Right atrium auricular region (tissue), 2 donors: ENCODE results near the gene TDP1. TPM values are rescaled to one million over a fixed set of nuclear protein-coding genes. Genes with fewer than 3 reads are reported as not detected.

Experiments used
- DNase-seq: peaks from one replicate; pipeline ENCODE4 v3.0.0-alpha.2; 2019; ENCODE audit warnings: low spot score
- H3K27ac ChIP-seq, 2 donors: fragments of 200-600 bp; sonication (generic); 1 replicate in 1 of 2; 2 replicates in 1 of 2; pipeline ENCODE4 v1.5.1; 2016 to 2019
- H3K27me3 ChIP-seq, 2 donors: fragments of 200-600 bp; sonication (generic); one replicate each; pipeline versions ENCODE4 v1.5.1 to v1.6.0; 2017 to 2019
- H3K36me3 ChIP-seq: fragments of 200-600 bp; sonication (generic); one replicate; pipeline ENCODE4 v1.5.1; 2016
- H3K4me1 ChIP-seq, 2 donors: fragments of 200-600 bp; sonication (generic); one replicate each; pipeline versions ENCODE4 v1.5.1 to v1.6.0; 2017 to 2019
- H3K4me3 ChIP-seq, 2 donors: fragments of 200-600 bp; sonication (generic); 1 replicate in 1 of 2; 2 replicates in 1 of 2; pipeline ENCODE4 v1.5.1; 2017 to 2019; ENCODE audit warnings: mild to moderate bottlenecking in 1 of 2, moderate library complexity in 1 of 2
- H3K9me3 ChIP-seq, 2 donors: fragments of 200-600 bp; sonication (generic); one replicate each; pipeline ENCODE4 v1.5.1; 2019
- CTCF ChIP-seq, 2 donors: fragments of 200-600 bp; sonication (generic); IDR thresholded peaks; one replicate each; pipeline ENCODE4 v1.5.1; 2019; ENCODE audit warnings: antibody characterized with exemption in 2 of 2
- total RNA-seq, 2 donors: library from RNA; depleted of rRNA; stranded (reverse); fragments of >200 nt; gene quantifications; one replicate each; pipeline ENCODE4 v1.1.0, GENCODE V29; 2016

Gene TDP1
- total RNA-seq, 2 donors from 2014 or later: 1.6 to 2.8 TPM

- Histone ChIP-seq H3K27me3 (no peaks in the 10 kb centered on the region), H3K27ac (no peak overlapping the region), H3K36me3 (no peaks in the 10 kb centered on the region), H3K4me1 (peaks cover 0 to 16% of the 10 kb centered on the region in 2 donors), H3K4me3 (no peak overlapping the region), H3K9me3 (no peaks in the 10 kb centered on the region)
- TF ChIP-seq CTCF (IDR thresholded peaks at IDR 0.05): no peak
- no peak for DNase-seq
Measured at GRCh38 chr14:89910691-89911009, 45.1 kb upstream of the TDP1 start.

GRCh38 chr14:89911010-89911919 is 44.5 kb upstream of the TDP1 start:
- H3K27me3 ChIP-seq: no peaks in the 10 kb centered on the region
- peaks cover 0 to 16% of the 10 kb centered on the region in 2 donors for H3K4me1 ChIP-seq
- H3K9me3 ChIP-seq: no peaks in the 10 kb centered on the region
- DNase-seq: no peak
- no peaks in the 10 kb centered on the region for H3K36me3 ChIP-seq
- no peak overlapping the region for H3K4me3 ChIP-seq
- H3K27ac ChIP-seq: no peak overlapping the region
- no peak for TF ChIP-seq CTCF (IDR thresholded peaks at IDR 0.05)

- DNase-seq: no peak
- Histone ChIP-seq H3K4me3 (no peak overlapping the region), H3K36me3 (no peaks in the 10 kb centered on the region), H3K27ac (peak overlapping the region in 1 of 2 donors; percentile 9), H3K4me1 (peaks cover 0 to 16% of the 10 kb centered on the region in 2 donors), H3K9me3 (no peaks in the 10 kb centered on the region), H3K27me3 (no peaks in the 10 kb centered on the region)
- no peak for TF ChIP-seq CTCF (IDR thresholded peaks at IDR 0.05)
Measured at GRCh38 chr14:89912221-89912620, 43.5 kb upstream of the TDP1 start.

- no peaks in the 10 kb centered on the region for H3K9me3 ChIP-seq
- H3K27ac ChIP-seq: peak overlapping the region in 1 of 2 donors; percentile 3
- no peaks in the 10 kb centered on the region for H3K27me3 ChIP-seq
- H3K4me1 ChIP-seq: peaks cover 0 to 16% of the 10 kb centered on the region in 2 donors
- H3K36me3 ChIP-seq: no peaks in the 10 kb centered on the region
- no peak for DNase-seq
- no peak for TF ChIP-seq CTCF (IDR thresholded peaks at IDR 0.05)
- H3K4me3 ChIP-seq: no peak overlapping the region
Measured at GRCh38 chr14:89912667-89913211, 43.0 kb upstream of the TDP1 start.

GRCh38 chr14:89915114-89915878 is 40.4 kb upstream of the TDP1 start:
- Histone ChIP-seq H3K4me3 (no peak overlapping the region), H3K9me3 (no peaks in the 10 kb centered on the region), H3K36me3 (no peaks in the 10 kb centered on the region), H3K4me1 (peaks cover 0 to 16% of the 10 kb centered on the region in 2 donors), H3K27ac (no peak overlapping the region), H3K27me3 (no peaks in the 10 kb centered on the region)
- peak; percentile 85 to 94 for TF ChIP-seq CTCF (IDR thresholded peaks at IDR 0.05)
- peak; percentile 82 for DNase-seq
